Suprapubic skin (tissue), 3 donors: ENCODE measurements around the gene CDH16.

ENCODE experiments used
- EP300 ChIP-seq: sonication (generic); formaldehyde crosslinking; IDR thresholded peaks from one replicate; pipeline ENCODE4 v1.6.1; 2017; ENCODE audit warnings: antibody characterized with exemption
- POLR2A ChIP-seq, 2 donors: fragments of 450-650 bp; IDR thresholded peaks; one replicate each; pipeline ENCODE4 v1.6.1; 2017; ENCODE audit warnings: antibody characterized with exemption in 2 of 2, mild to moderate bottlenecking in 2 of 2, moderate library complexity in 2 of 2
- TF ChIP-seq, protein P1 (sequence below), 2 donors: fragments of 200-600 bp in 1 of 2; fragments of 450-650 bp in 1 of 2; sonication (generic) in 1 of 2; IDR thresholded peaks; one replicate each; pipeline ENCODE4 v1.5.1; 2016 to 2019; ENCODE audit warnings: antibody characterized with exemption in 2 of 2, mild to moderate bottlenecking in 1 of 2, moderate library complexity in 1 of 2

- no peak for TF ChIP-seq POLR2A (IDR thresholded peaks at IDR 0.05)
- TF ChIP-seq, protein P1, sequence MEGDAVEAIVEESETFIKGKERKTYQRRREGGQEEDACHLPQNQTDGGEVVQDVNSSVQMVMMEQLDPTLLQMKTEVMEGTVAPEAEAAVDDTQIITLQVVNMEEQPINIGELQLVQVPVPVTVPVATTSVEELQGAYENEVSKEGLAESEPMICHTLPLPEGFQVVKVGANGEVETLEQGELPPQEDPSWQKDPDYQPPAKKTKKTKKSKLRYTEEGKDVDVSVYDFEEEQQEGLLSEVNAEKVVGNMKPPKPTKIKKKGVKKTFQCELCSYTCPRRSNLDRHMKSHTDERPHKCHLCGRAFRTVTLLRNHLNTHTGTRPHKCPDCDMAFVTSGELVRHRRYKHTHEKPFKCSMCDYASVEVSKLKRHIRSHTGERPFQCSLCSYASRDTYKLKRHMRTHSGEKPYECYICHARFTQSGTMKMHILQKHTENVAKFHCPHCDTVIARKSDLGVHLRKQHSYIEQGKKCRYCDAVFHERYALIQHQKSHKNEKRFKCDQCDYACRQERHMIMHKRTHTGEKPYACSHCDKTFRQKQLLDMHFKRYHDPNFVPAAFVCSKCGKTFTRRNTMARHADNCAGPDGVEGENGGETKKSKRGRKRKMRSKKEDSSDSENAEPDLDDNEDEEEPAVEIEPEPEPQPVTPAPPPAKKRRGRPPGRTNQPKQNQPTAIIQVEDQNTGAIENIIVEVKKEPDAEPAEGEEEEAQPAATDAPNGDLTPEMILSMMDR (IDR thresholded peaks at IDR 0.05): no peak
- no peak for TF ChIP-seq EP300
Observed at GRCh38 chr16:66946974-66947301, 28.3 kb upstream of the CDH16 start.
